HUES64 (cell line): ENCODE measurements around the gene DCPS.

ENCODE experiments used
- H3K27ac ChIP-seq: 2 replicates; pipeline ENCODE4 v1.7.0; 2013; ENCODE audit warnings: low read depth, low read length, inconsistent platforms
- H3K27me3 ChIP-seq: 2 replicates; pipeline ENCODE4 v1.6.1; 2013; ENCODE audit warnings: mild to moderate bottlenecking, low read length; ENCODE audit not compliant: insufficient read depth
- H3K36me3 ChIP-seq: 2 replicates; pipeline ENCODE4 v1.6.1; 2013; ENCODE audit warnings: mild to moderate bottlenecking, low read length; ENCODE audit not compliant: insufficient read depth
- H3K4me1 ChIP-seq: 2 replicates; pipeline ENCODE4 v1.6.1; 2013; ENCODE audit warnings: mild to moderate bottlenecking, low read length, moderate library complexity; ENCODE audit not compliant: insufficient read depth
- H3K4me3 ChIP-seq: 2 replicates; pipeline ENCODE4 v1.5.1; 2013; ENCODE audit warnings: mild to moderate bottlenecking, low read length, moderate library complexity
- H3K9ac ChIP-seq: 2 replicates; pipeline ENCODE4 v1.6.1; 2013; ENCODE audit warnings: mild to moderate bottlenecking, low read depth, low read length
- H3K9me3 ChIP-seq: 2 replicates; pipeline ENCODE4 v1.6.1; 2013; ENCODE audit warnings: low read depth, low read length; ENCODE audit not compliant: insufficient read depth
- WGBS: fragments of 150-250, 120-280 bp; methylation state at CpG from one replicate; pipeline ENCODE4 v1.1.7; 2013; ENCODE audit warnings: missing lambda C conversion rate; 5-methylcytosine and 5-hydroxymethylcytosine counted together

Gene DCPS

GRCh38 chr11:126328444-126328843 is 24.6 kb downstream of the DCPS start:
- no peaks in the 10 kb centered on the region for H3K9me3 ChIP-seq
- no peak overlapping the region for H3K4me3 ChIP-seq
- H3K27ac ChIP-seq: no peak overlapping the region
- H3K9ac ChIP-seq: no peak overlapping the region
- no peaks in the 10 kb centered on the region for H3K4me1 ChIP-seq
- H3K36me3 ChIP-seq: peaks cover 18% of the 10 kb centered on the region
- no peaks in the 10 kb centered on the region for H3K27me3 ChIP-seq
- WGBS: 93% methylated on average over 12 of the region's 12 CpGs

GRCh38 chr11:126328938-126329643 is 25.2 kb downstream of the DCPS start:
- Histone ChIP-seq H3K9me3 (no peaks in the 10 kb centered on the region), H3K9ac (no peak overlapping the region), H3K4me1 (no peaks in the 10 kb centered on the region), H3K27me3 (no peaks in the 10 kb centered on the region), H3K36me3 (peaks cover 18% of the 10 kb centered on the region), H3K4me3 (no peak overlapping the region), H3K27ac (no peak overlapping the region)
- WGBS: 89% methylated on average over 9 of the region's 9 CpGs

GRCh38 chr11:126329644-126330211 is 25.9 kb downstream of the DCPS start:
- H3K27ac ChIP-seq: no peak overlapping the region
- 90% methylated on average over 11 of the region's 11 CpGs for WGBS
- H3K4me1 ChIP-seq: no peaks in the 10 kb centered on the region
- no peaks in the 10 kb centered on the region for H3K27me3 ChIP-seq
- no peak overlapping the region for H3K9ac ChIP-seq
- peaks cover 18% of the 10 kb centered on the region for H3K36me3 ChIP-seq
- H3K9me3 ChIP-seq: no peaks in the 10 kb centered on the region
- no peak overlapping the region for H3K4me3 ChIP-seq

GRCh38 chr11:126331286-126331685 is 27.4 kb downstream of the DCPS start:
- no peak overlapping the region for H3K9ac ChIP-seq
- no peaks in the 10 kb centered on the region for H3K9me3 ChIP-seq
- H3K27me3 ChIP-seq: no peaks in the 10 kb centered on the region
- H3K4me1 ChIP-seq: no peaks in the 10 kb centered on the region; the same call in 1 of the 2 replicates
- no peak overlapping the region for H3K4me3 ChIP-seq
- 95% methylated on average over 13 of the region's 13 CpGs for WGBS
- H3K27ac ChIP-seq: no peak overlapping the region
- peaks cover 23% of the 10 kb centered on the region for H3K36me3 ChIP-seq

GRCh38 chr11:126332221-126332711 is 28.4 kb downstream of the DCPS start:
- no peaks in the 10 kb centered on the region; the same call in 1 of the 2 replicates for H3K4me1 ChIP-seq
- H3K27ac ChIP-seq: no peak overlapping the region
- no peak overlapping the region for H3K9ac ChIP-seq
- H3K27me3 ChIP-seq: no peaks in the 10 kb centered on the region
- H3K4me3 ChIP-seq: no peak overlapping the region
- no peaks in the 10 kb centered on the region for H3K9me3 ChIP-seq
- WGBS: 92% methylated on average over 4 of the region's 5 CpGs
- H3K36me3 ChIP-seq: peaks cover 23% of the 10 kb centered on the region

GRCh38 chr11:126333142-126333541 is 29.3 kb downstream of the DCPS start:
- peaks cover 26% of the 10 kb centered on the region for H3K36me3 ChIP-seq
- H3K9ac ChIP-seq: no peak overlapping the region
- no peak overlapping the region for H3K4me3 ChIP-seq
- H3K9me3 ChIP-seq: no peaks in the 10 kb centered on the region
- 94% methylated on average over 7 of the region's 7 CpGs for WGBS
- no peak overlapping the region for H3K27ac ChIP-seq
- no peaks in the 10 kb centered on the region for H3K27me3 ChIP-seq
- no peaks in the 10 kb centered on the region; the same call in 1 of the 2 replicates for H3K4me1 ChIP-seq

- Histone ChIP-seq H3K9me3 (no peaks in the 10 kb centered on the region), H3K4me3 (no peak overlapping the region), H3K27me3 (no peaks in the 10 kb centered on the region), H3K4me1 (no peaks in the 10 kb centered on the region; the same call in 1 of the 2 replicates), H3K36me3 (peaks cover 40% of the 10 kb centered on the region), H3K27ac (no peak overlapping the region), H3K9ac (no peak overlapping the region)
- WGBS: 94% methylated on average over 6 of the region's 6 CpGs
Measured at GRCh38 chr11:126334659-126335462, 31.0 kb downstream of the DCPS start.

GRCh38 chr11:126335463-126335760 is 31.6 kb downstream of the DCPS start:
- WGBS: 96% methylated on average over 4 of the region's 5 CpGs
- no peak overlapping the region for H3K27ac ChIP-seq
- H3K4me3 ChIP-seq: no peak overlapping the region
- no peak overlapping the region for H3K9ac ChIP-seq
- H3K36me3 ChIP-seq: peaks cover 40% of the 10 kb centered on the region
- no peaks in the 10 kb centered on the region for H3K27me3 ChIP-seq
- no peaks in the 10 kb centered on the region; the same call in 1 of the 2 replicates for H3K4me1 ChIP-seq
- no peaks in the 10 kb centered on the region for H3K9me3 ChIP-seq

GRCh38 chr11:126336138-126336541 is 32.3 kb downstream of the DCPS start:
- no peak overlapping the region for H3K4me3 ChIP-seq
- no peaks in the 10 kb centered on the region for H3K27me3 ChIP-seq
- no peak overlapping the region for H3K27ac ChIP-seq
- no peaks in the 10 kb centered on the region for H3K9me3 ChIP-seq
- no peaks in the 10 kb centered on the region; the same call in 1 of the 2 replicates for H3K4me1 ChIP-seq
- peaks cover 42% of the 10 kb centered on the region for H3K36me3 ChIP-seq
- 84% methylated on average over 8 of the region's 8 CpGs for WGBS
- no peak overlapping the region for H3K9ac ChIP-seq

GRCh38 chr11:126336671-126337101 is 32.8 kb downstream of the DCPS start:
- no peaks in the 10 kb centered on the region; the same call in 1 of the 2 replicates for H3K4me1 ChIP-seq
- WGBS: 86% methylated on average over 9 of the region's 9 CpGs
- peaks cover 42% of the 10 kb centered on the region for H3K36me3 ChIP-seq
- H3K9ac ChIP-seq: no peak overlapping the region
- no peak overlapping the region for H3K27ac ChIP-seq
- no peaks in the 10 kb centered on the region for H3K27me3 ChIP-seq
- H3K4me3 ChIP-seq: no peak overlapping the region
- H3K9me3 ChIP-seq: no peaks in the 10 kb centered on the region

GRCh38 chr11:126337126-126337473 is 33.2 kb downstream of the DCPS start:
- Histone ChIP-seq H3K9ac (no peak overlapping the region), H3K36me3 (peaks cover 37% of the 10 kb centered on the region), H3K4me3 (no peak overlapping the region), H3K27ac (no peak overlapping the region), H3K27me3 (no peaks in the 10 kb centered on the region), H3K9me3 (no peaks in the 10 kb centered on the region), H3K4me1 (no peaks in the 10 kb centered on the region; the same call in 1 of the 2 replicates)
- WGBS: 96% methylated on average over 4 of the region's 4 CpGs
